GM18519 (cell line): ENCODE measurements around the gene PALM3.

Experiments
- ATAC-seq: cut with Tn5 transposase; IDR thresholded peaks from one replicate; pipeline ENCODE4 v1.9.1; 2021; ENCODE audit warnings: mild to moderate bottlenecking, moderate library complexity; ENCODE audit not compliant: unreplicated experiment, low FRiP score

Gene PALM3

DNA sequence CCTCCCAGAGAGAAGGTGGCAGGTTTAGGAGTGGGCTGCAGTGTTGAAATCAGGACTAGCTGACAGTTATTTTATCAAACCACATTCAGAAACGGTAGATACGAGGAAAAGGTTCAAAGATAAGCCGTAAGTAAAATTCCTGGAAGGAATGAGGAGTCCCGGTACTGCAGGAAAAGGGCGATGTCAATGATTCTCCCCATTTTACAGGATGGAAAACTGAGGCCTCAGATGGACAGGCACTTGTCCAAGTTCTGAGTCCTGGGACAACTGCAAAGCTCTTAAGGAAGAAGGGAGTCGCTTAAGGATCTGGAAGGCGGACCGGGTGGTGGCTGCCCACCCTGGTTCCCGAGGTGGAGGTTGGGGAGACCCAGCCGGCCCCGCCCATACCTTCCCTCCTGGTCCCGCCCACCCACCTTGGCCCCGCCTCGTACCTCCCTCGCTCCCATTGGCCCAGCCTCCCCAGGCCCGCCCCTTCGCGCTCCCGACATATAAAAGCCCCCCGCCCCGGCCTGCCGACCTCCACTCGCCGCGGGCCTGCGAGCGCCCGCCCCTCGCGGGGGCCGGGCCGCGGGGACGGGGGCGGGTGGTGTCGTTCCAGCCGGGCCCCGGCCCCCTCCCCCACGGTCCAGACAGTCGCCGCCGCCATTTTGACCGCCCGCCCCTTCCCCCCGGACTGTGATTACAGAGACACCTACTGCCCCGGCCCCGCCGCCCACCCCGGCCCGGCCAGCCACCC is 56.4 kb downstream of the PALM3 start:
- ATAC-seq: no peak

GRCh38 chr19:14004619-14005348 is 57.1 kb downstream of the PALM3 start:
- no peak for ATAC-seq
